Mesenchymal stem cell (in vitro differentiated cells and primary cell): ENCODE measurements around the gene GIGYF2.

Experiments
- DNase-seq: peaks from one replicate; pipeline ENCODE4 v3.0.0-alpha.2; 2013
- H2AFZ ChIP-seq: one replicate; pipeline ENCODE4 v1.6.1; 2013; ENCODE audit warnings: low read depth, mild to moderate bottlenecking, control low read depth, inconsistent platforms, low read length, moderate library complexity
- H2AK5ac ChIP-seq: 2 replicates; pipeline ENCODE4 v1.6.1; 2013; ENCODE audit warnings: low read length, moderate library complexity, mild to moderate bottlenecking, inconsistent platforms; ENCODE audit not compliant: severe bottlenecking
- H2BK120ac ChIP-seq: one replicate; pipeline ENCODE4 v1.6.1; 2013; ENCODE audit warnings: low read depth, mild to moderate bottlenecking, inconsistent platforms, low read length, moderate library complexity
- H2BK12ac ChIP-seq, 2 experiments: one replicate each; pipeline ENCODE4 v1.6.1; 2013; ENCODE audit warnings: inconsistent platforms in 2 of 2, low read length in 2 of 2, mild to moderate bottlenecking in 2 of 2, moderate library complexity in 2 of 2, control low read depth in 1 of 2
- H2BK15ac ChIP-seq: one replicate; pipeline ENCODE4 v1.6.1; 2013; ENCODE audit warnings: mild to moderate bottlenecking, low read depth, inconsistent platforms; ENCODE audit not compliant: poor library complexity, severe bottlenecking
- H2BK5ac ChIP-seq: 2 replicates; pipeline ENCODE4 v1.6.1; 2013; ENCODE audit warnings: low read depth, mild to moderate bottlenecking, low read length, control low read depth, inconsistent platforms; ENCODE audit not compliant: poor library complexity, severe bottlenecking
- H3K14ac ChIP-seq, 2 experiments: one replicate each; pipeline ENCODE4 v1.6.1; 2013; ENCODE audit warnings: inconsistent platforms in 2 of 2, low read length in 2 of 2, control low read depth in 1 of 2, mild to moderate bottlenecking in 1 of 2, moderate library complexity in 1 of 2
- H3K18ac ChIP-seq, 2 experiments: one replicate each; pipeline ENCODE4 v1.6.1; 2013; ENCODE audit warnings: inconsistent platforms in 2 of 2, low read length in 2 of 2, control low read depth in 1 of 2, low read depth in 1 of 2, mild to moderate bottlenecking in 1 of 2
- H3K23ac ChIP-seq, 2 experiments: one replicate each; pipeline ENCODE4 v1.6.1; 2013; ENCODE audit warnings: inconsistent platforms in 2 of 2, low read length in 2 of 2, mild to moderate bottlenecking in 2 of 2, moderate library complexity in 2 of 2, control low read depth in 1 of 2
- H3K27ac ChIP-seq: 2 replicates; pipeline ENCODE4 v1.5.1; 2013; ENCODE audit warnings: mild to moderate bottlenecking, moderate library complexity, low read length, control low read depth, inconsistent platforms; ENCODE audit not compliant: poor library complexity, severe bottlenecking
- H3K27me3 ChIP-seq, 2 experiments: 2 replicates each; pipeline versions ENCODE4 v1.6.1 to v1.7.0; 2013; ENCODE audit warnings: low read length in 2 of 2, mild to moderate bottlenecking in 2 of 2, moderate library complexity in 2 of 2, control low read depth in 1 of 2, inconsistent platforms in 1 of 2; ENCODE audit not compliant: control insufficient read depth in 1 of 2, insufficient read depth in 1 of 2
- H3K36me3 ChIP-seq, 2 experiments: 2 replicates each; pipeline versions ENCODE4 v1.6.1 to v1.7.0; 2013; ENCODE audit warnings: low read length in 2 of 2, control low read depth in 1 of 2, inconsistent platforms in 1 of 2, low read depth in 1 of 2, mild to moderate bottlenecking in 1 of 2; ENCODE audit not compliant: insufficient read depth in 2 of 2, control insufficient read depth in 1 of 2
- H3K4ac ChIP-seq, 2 experiments: one replicate each; pipeline ENCODE4 v1.6.1; 2013; ENCODE audit warnings: inconsistent platforms in 2 of 2, low read length in 2 of 2, mild to moderate bottlenecking in 2 of 2, moderate library complexity in 2 of 2, control low read depth in 1 of 2, low read depth in 1 of 2
- H3K4me1 ChIP-seq: 2 replicates; pipeline ENCODE4 v1.6.1; 2013; ENCODE audit warnings: low read depth, low read length, control low read depth; ENCODE audit not compliant: control insufficient read depth, insufficient read depth
- H3K4me2 ChIP-seq: 2 replicates; pipeline ENCODE4 v1.6.1; 2013; ENCODE audit warnings: low read length, mild to moderate bottlenecking, inconsistent platforms; ENCODE audit not compliant: poor library complexity, severe bottlenecking
- H3K4me3 ChIP-seq, 2 experiments: 2 replicates each; pipeline versions ENCODE4 v1.5.1 to v1.7.0; 2013; ENCODE audit warnings: low read length in 2 of 2, mild to moderate bottlenecking in 2 of 2, control low read depth in 1 of 2, low read depth in 1 of 2; ENCODE audit not compliant: insufficient read depth in 1 of 2
- H3K79me1 ChIP-seq: replicated peaks from 2 replicates; pipeline ENCODE4 v1.6.1; 2013; ENCODE audit warnings: mild to moderate bottlenecking, control low read depth, low read length, inconsistent platforms; ENCODE audit not compliant: poor library complexity, severe bottlenecking
- H3K9ac ChIP-seq: 2 replicates; pipeline ENCODE4 v1.7.0; 2013; ENCODE audit warnings: mild to moderate bottlenecking, low read length, moderate library complexity
- H3K9me3 ChIP-seq: 2 replicates; pipeline ENCODE4 v1.7.0; 2013; ENCODE audit warnings: mild to moderate bottlenecking, low read length; ENCODE audit not compliant: control insufficient read depth
- H4K8ac ChIP-seq: one replicate; pipeline ENCODE4 v1.6.1; 2013; ENCODE audit warnings: inconsistent platforms, mild to moderate bottlenecking, low read length, moderate library complexity
- H4K91ac ChIP-seq: one replicate; pipeline ENCODE4 v1.6.1; 2013; ENCODE audit warnings: mild to moderate bottlenecking, low read length, inconsistent platforms
- WGBS: methylation state at CpG from one replicate; pipeline ENCODE4 v1.1.7; 2013; ENCODE audit warnings: mixed read lengths; 5-methylcytosine and 5-hydroxymethylcytosine counted together

Gene GIGYF2

DNA sequence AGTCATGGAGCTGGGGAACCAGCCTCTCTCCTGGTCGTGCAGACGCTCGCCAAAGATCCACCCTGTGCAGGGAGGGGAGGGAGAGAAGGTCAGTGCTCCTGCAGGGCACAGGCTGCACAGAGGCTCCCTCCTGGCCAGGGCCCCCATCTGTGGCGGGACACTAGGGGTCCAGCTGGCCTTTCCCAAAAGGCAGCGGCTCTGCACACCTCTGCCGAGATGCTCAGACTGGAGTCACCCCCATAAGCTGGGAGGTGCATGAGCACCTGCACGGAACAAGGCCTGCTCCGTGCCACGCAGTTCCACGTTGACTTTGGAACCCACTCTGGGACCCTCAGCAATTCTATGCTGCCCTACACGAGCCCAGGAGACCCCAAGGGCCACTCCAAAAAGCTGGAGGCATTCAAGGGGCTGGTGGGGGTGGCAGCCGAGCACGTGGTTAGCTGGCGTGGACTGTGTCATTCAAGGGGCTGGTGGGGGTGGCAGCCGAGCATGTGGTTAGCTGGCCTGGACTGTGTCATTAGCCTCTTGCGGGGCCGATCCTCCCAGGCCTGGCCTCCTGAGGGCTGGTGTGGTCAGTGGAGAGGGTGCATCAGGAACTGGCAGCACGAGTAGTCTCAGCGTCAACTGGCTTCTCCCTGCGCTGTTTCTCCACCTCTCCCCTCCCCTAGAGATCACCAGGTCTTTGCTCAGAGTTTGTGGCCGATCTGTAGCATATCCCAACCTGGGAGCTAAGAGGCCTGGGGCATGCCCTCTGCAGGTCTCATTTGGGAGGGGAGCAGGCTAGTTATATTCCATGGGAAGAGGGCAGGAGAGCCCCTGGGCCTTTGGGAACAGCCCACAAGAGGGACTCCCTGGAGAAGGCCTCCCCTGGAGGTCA lies 182.7 kb downstream of the GIGYF2 start:
- Histone ChIP-seq H2BK120ac (no peak overlapping the region), H3K9ac (no peak overlapping the region), H2BK12ac (no peak overlapping the region), H3K36me3 (peaks cover 0 to 20% of the 10 kb centered on the region in 2 experiments), H2AK5ac (no peak overlapping the region), H3K4ac (no peak overlapping the region), H3K27ac (no peak overlapping the region), H3K27me3 (peaks cover 6 to 21% of the 10 kb centered on the region in 2 experiments), H3K79me1 (no peaks in the 10 kb centered on the region), H4K8ac (no peak overlapping the region), H3K4me3 (no peak overlapping the region), H2BK15ac (no peak overlapping the region), H3K4me2 (no peak overlapping the region), H3K4me1 (peaks cover 19% of the 10 kb centered on the region), H2AFZ (no peak overlapping the region), H4K91ac (no peak overlapping the region), H3K18ac (no peak overlapping the region), H3K9me3 (no peaks in the 10 kb centered on the region), H3K23ac (peak overlapping the region in 1 of 2 experiments; percentile 68), H2BK5ac (no peak overlapping the region), H3K14ac (no peak overlapping the region)
- DNase-seq, result no peak
- 94% methylated on average over 17 of the region's 21 CpGs for WGBS

DNA sequence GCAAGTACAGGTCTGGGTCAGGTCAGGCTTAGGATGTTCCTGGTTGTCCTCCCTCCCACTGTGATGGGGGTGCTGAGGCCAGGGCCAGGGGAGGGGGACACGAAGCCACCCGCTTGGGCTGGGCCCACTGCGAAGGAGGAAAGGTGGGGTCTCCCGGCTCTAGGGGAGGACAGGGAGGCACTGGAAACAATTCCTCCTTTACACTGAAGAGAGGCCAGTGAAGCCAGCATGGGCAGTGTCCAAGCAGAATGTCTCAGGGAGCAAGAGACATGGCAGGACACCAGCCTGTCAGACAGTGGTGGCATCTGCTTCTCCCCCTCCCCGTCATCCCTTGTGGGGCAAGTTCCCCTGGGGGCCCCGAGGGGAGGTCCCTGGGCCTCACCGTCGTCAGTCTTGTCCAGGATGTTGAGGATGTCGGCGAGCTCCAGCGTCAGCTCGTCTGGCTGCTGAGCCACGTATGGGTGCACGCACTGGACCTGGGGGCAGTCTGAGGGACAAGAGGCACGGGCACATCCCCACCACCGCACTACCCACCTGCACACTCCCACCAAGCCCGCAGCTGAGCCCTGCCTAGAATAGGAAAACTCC lies 183.7 kb downstream of the GIGYF2 start:
- Histone ChIP-seq H3K4ac (no peak overlapping the region), H3K23ac (no peak overlapping the region), H3K36me3 (peaks cover 0 to 20% of the 10 kb centered on the region in 2 experiments), H3K9ac (no peak overlapping the region), H3K27ac (no peak overlapping the region), H4K8ac (no peak overlapping the region), H3K4me3 (no peak overlapping the region), H2BK15ac (no peak overlapping the region), H3K4me1 (peaks cover 15% of the 10 kb centered on the region), H2AK5ac (no peak overlapping the region), H3K79me1 (no peaks in the 10 kb centered on the region), H3K14ac (no peak overlapping the region), H3K27me3 (peaks cover 1 to 12% of the 10 kb centered on the region in 2 experiments), H4K91ac (no peak overlapping the region), H2BK120ac (no peak overlapping the region), H2AFZ (no peak overlapping the region), H2BK12ac (no peak overlapping the region), H3K4me2 (no peak overlapping the region), H2BK5ac (no peak overlapping the region), H3K18ac (no peak overlapping the region), H3K9me3 (no peaks in the 10 kb centered on the region)
- WGBS, result 82% methylated on average over 16 of the region's 17 CpGs
- no peak for DNase-seq

DNA sequence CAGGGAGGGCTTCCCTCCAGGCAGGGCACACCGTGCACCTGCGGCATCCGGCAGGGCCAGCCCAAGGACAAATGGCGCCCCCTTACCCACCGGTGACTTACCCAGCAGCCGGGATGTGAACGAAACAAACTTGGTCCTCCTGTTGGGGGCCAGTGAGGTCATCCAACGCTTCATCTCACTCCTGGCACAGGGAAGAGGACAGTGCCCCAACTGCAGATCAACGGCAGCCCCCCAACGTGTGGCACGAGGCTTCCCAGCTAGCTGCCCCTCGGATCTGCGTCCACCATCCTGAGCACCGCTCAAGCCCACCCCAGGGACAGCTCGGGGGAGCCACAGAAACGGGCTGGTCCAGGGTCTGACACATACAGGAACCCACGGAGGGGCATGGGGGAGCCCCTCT lies 185.0 kb downstream of the GIGYF2 start:
- H2BK15ac ChIP-seq, result no peak overlapping the region
- peaks cover 5% of the 10 kb centered on the region for H3K4me1 ChIP-seq
- no peak overlapping the region for H2BK120ac ChIP-seq
- peaks cover 0 to 20% of the 10 kb centered on the region in 2 experiments for H3K36me3 ChIP-seq
- 95% methylated on average over 17 of the region's 17 CpGs for WGBS
- H3K27ac ChIP-seq, result no peak overlapping the region
- H3K27me3 ChIP-seq, result peaks cover 5 to 23% of the 10 kb centered on the region in 2 experiments
- H4K8ac ChIP-seq, result no peak overlapping the region
- H3K23ac ChIP-seq, result no peak overlapping the region
- H3K9me3 ChIP-seq, result no peaks in the 10 kb centered on the region
- no peak overlapping the region for H3K4ac ChIP-seq
- H3K14ac ChIP-seq, result no peak overlapping the region
- H3K18ac ChIP-seq, result no peak overlapping the region
- DNase-seq, result no peak
- no peaks in the 10 kb centered on the region for H3K79me1 ChIP-seq
- H2BK5ac ChIP-seq, result no peak overlapping the region
- no peak overlapping the region for H3K4me3 ChIP-seq
- no peak overlapping the region for H3K9ac ChIP-seq
- no peak overlapping the region for H2AK5ac ChIP-seq
- H4K91ac ChIP-seq, result no peak overlapping the region
- no peak overlapping the region for H2BK12ac ChIP-seq
- no peak overlapping the region for H3K4me2 ChIP-seq
- no peak overlapping the region for H2AFZ ChIP-seq

- no peak overlapping the region for H3K23ac ChIP-seq
- H3K4ac ChIP-seq, result no peak overlapping the region
- H2BK12ac ChIP-seq, result no peak overlapping the region
- H2AK5ac ChIP-seq, result no peak overlapping the region
- H3K36me3 ChIP-seq, result peaks cover 0 to 20% of the 10 kb centered on the region in 2 experiments
- no peaks in the 10 kb centered on the region for H3K9me3 ChIP-seq
- no peak overlapping the region for H2BK5ac ChIP-seq
- no peak overlapping the region for H4K8ac ChIP-seq
- H3K4me2 ChIP-seq, result no peak overlapping the region
- 94% methylated on average over 17 of the region's 20 CpGs for WGBS
- H3K4me1 ChIP-seq, result peaks cover 5% of the 10 kb centered on the region
- H3K27ac ChIP-seq, result no peak overlapping the region
- H2BK120ac ChIP-seq, result no peak overlapping the region
- no peak overlapping the region for H3K9ac ChIP-seq
- no peak overlapping the region for H4K91ac ChIP-seq
- peaks cover 5 to 26% of the 10 kb centered on the region in 2 experiments for H3K27me3 ChIP-seq
- H3K4me3 ChIP-seq, result no peak overlapping the region
- H3K18ac ChIP-seq, result no peak overlapping the region
- H2BK15ac ChIP-seq, result no peak overlapping the region
- H3K14ac ChIP-seq, result no peak overlapping the region
- H2AFZ ChIP-seq, result no peak overlapping the region
- DNase-seq, result no peak
- H3K79me1 ChIP-seq, result no peaks in the 10 kb centered on the region
Measured at GRCh38 chr2:232882505-232883115, 185.5 kb downstream of the GIGYF2 start.
